ENCODE measurements around the gene MAT1A.
"Not testable (repeated sequence)": the region's sequence is repeated elsewhere in the genome, so short reads cannot be mapped to it uniquely, and the experiment has no call there.

Gene MAT1A

GRCh38 chr10:80251703-80252280, 37.7 kb downstream of the MAT1A start:
- H3K9ac ChIP-seq (ENCODE audit: low read length in 2 of 2); H3K4me1 ChIP-seq (ENCODE audit: control insufficient read depth, insufficient read depth, low read length); H3K4me3 ChIP-seq (ENCODE audit: low read length in 2 of 2); H3K9me3 ChIP-seq (ENCODE audit: control insufficient read depth in 2 of 2, low read length in 2 of 2); H3K27ac ChIP-seq (ENCODE audit: low read length); H3K36me3 ChIP-seq (ENCODE audit: control insufficient read depth in 2 of 2, insufficient read depth in 2 of 2, low read length in 2 of 2); H3K27me3 ChIP-seq (ENCODE audit: control insufficient read depth in 1 of 2, insufficient read depth in 2 of 2, low read length in 2 of 2): not testable (repeated sequence)

- not testable (repeated sequence) for H3K4me3 ChIP-seq (ENCODE audit: low read length in 2 of 2); H3K9ac ChIP-seq (ENCODE audit: low read length in 2 of 2); H3K27ac ChIP-seq (ENCODE audit: low read length); H3K4me1 ChIP-seq (ENCODE audit: control insufficient read depth, insufficient read depth, low read length); H3K9me3 ChIP-seq (ENCODE audit: control insufficient read depth in 2 of 2, low read length in 2 of 2); H3K36me3 ChIP-seq (ENCODE audit: control insufficient read depth in 2 of 2, insufficient read depth in 2 of 2, low read length in 2 of 2); H3K27me3 ChIP-seq (ENCODE audit: control insufficient read depth in 1 of 2, insufficient read depth in 2 of 2, low read length in 2 of 2)
Observed at GRCh38 chr10:80250399-80250798, 39.1 kb downstream of the MAT1A start.

- not testable (repeated sequence) for H3K9ac ChIP-seq (ENCODE audit: low read length in 2 of 2); H3K9me3 ChIP-seq (ENCODE audit: control insufficient read depth in 2 of 2, low read length in 2 of 2); H3K27me3 ChIP-seq (ENCODE audit: control insufficient read depth in 1 of 2, insufficient read depth in 2 of 2, low read length in 2 of 2); H3K4me3 ChIP-seq (ENCODE audit: low read length in 2 of 2); H3K36me3 ChIP-seq (ENCODE audit: control insufficient read depth in 2 of 2, insufficient read depth in 2 of 2, low read length in 2 of 2); H3K4me1 ChIP-seq (ENCODE audit: control insufficient read depth, insufficient read depth, low read length); H3K27ac ChIP-seq (ENCODE audit: low read length)
Observed at GRCh38 chr10:80249906-80250305, 39.6 kb downstream of the MAT1A start.

GRCh38 chr10:80247611-80248010, 41.8 kb downstream of the MAT1A start:
- not testable (repeated sequence) for H3K36me3 ChIP-seq (ENCODE audit: control insufficient read depth in 2 of 2, insufficient read depth in 2 of 2, low read length in 2 of 2); H3K27ac ChIP-seq (ENCODE audit: low read length); H3K9me3 ChIP-seq (ENCODE audit: control insufficient read depth in 2 of 2, low read length in 2 of 2); H3K4me1 ChIP-seq (ENCODE audit: control insufficient read depth, insufficient read depth, low read length); H3K27me3 ChIP-seq (ENCODE audit: control insufficient read depth in 1 of 2, insufficient read depth in 2 of 2, low read length in 2 of 2); H3K4me3 ChIP-seq (ENCODE audit: low read length in 2 of 2); H3K9ac ChIP-seq (ENCODE audit: low read length in 2 of 2)

- H3K4me3 ChIP-seq (ENCODE audit: low read length in 2 of 2); H3K36me3 ChIP-seq (ENCODE audit: control insufficient read depth in 2 of 2, insufficient read depth in 2 of 2, low read length in 2 of 2); H3K9ac ChIP-seq (ENCODE audit: low read length in 2 of 2): not testable (repeated sequence)
Observed at GRCh38 chr10:80244371-80244770, 45.1 kb downstream of the MAT1A start.

GRCh38 chr10:80242341-80242740, 47.1 kb downstream of the MAT1A start:
- not testable (repeated sequence) for H3K27ac ChIP-seq (ENCODE audit: low read length); H3K9me3 ChIP-seq (ENCODE audit: control insufficient read depth in 2 of 2, low read length in 2 of 2); H3K4me3 ChIP-seq (ENCODE audit: low read length in 2 of 2); H3K27me3 ChIP-seq (ENCODE audit: control insufficient read depth in 1 of 2, insufficient read depth in 2 of 2, low read length in 2 of 2); H3K4me1 ChIP-seq (ENCODE audit: control insufficient read depth, insufficient read depth, low read length); H3K9ac ChIP-seq (ENCODE audit: low read length in 2 of 2); H3K36me3 ChIP-seq (ENCODE audit: control insufficient read depth in 2 of 2, insufficient read depth in 2 of 2, low read length in 2 of 2)

More at GRCh38 chr10:80244371-80244770, 45.1 kb downstream of the MAT1A start:
- not testable (repeated sequence) for H3K9me3 ChIP-seq (ENCODE audit: control insufficient read depth in 2 of 2, low read length in 2 of 2); H3K27me3 ChIP-seq (ENCODE audit: control insufficient read depth in 1 of 2, insufficient read depth in 2 of 2, low read length in 2 of 2); H3K27ac ChIP-seq (ENCODE audit: low read length); H3K4me1 ChIP-seq (ENCODE audit: control insufficient read depth, insufficient read depth, low read length)

- H3K27ac ChIP-seq (ENCODE audit: low read length); H3K9me3 ChIP-seq (ENCODE audit: control insufficient read depth in 2 of 2, low read length in 2 of 2); H3K36me3 ChIP-seq (ENCODE audit: control insufficient read depth in 2 of 2, insufficient read depth in 2 of 2, low read length in 2 of 2); H3K9ac ChIP-seq (ENCODE audit: low read length in 2 of 2); H3K4me3 ChIP-seq (ENCODE audit: low read length in 2 of 2); H3K27me3 ChIP-seq (ENCODE audit: control insufficient read depth in 1 of 2, insufficient read depth in 2 of 2, low read length in 2 of 2); H3K4me1 ChIP-seq (ENCODE audit: control insufficient read depth, insufficient read depth, low read length): not testable (repeated sequence)
Observed at GRCh38 chr10:80236457-80236856, 53.0 kb downstream of the MAT1A start.

- H3K9me3 ChIP-seq (ENCODE audit: control insufficient read depth in 2 of 2, low read length in 2 of 2); H3K36me3 ChIP-seq (ENCODE audit: control insufficient read depth in 2 of 2, insufficient read depth in 2 of 2, low read length in 2 of 2); H3K27ac ChIP-seq (ENCODE audit: low read length); H3K4me1 ChIP-seq (ENCODE audit: control insufficient read depth, insufficient read depth, low read length); H3K4me3 ChIP-seq (ENCODE audit: low read length in 2 of 2); H3K9ac ChIP-seq (ENCODE audit: low read length in 2 of 2); H3K27me3 ChIP-seq (ENCODE audit: control insufficient read depth in 1 of 2, insufficient read depth in 2 of 2, low read length in 2 of 2): not testable (repeated sequence)
Observed at GRCh38 chr10:80234331-80235235, 54.9 kb downstream of the MAT1A start.

- H3K9ac ChIP-seq (ENCODE audit: low read length in 2 of 2); H3K4me3 ChIP-seq (ENCODE audit: low read length in 2 of 2); H3K9me3 ChIP-seq (ENCODE audit: control insufficient read depth in 2 of 2, low read length in 2 of 2); H3K27ac ChIP-seq (ENCODE audit: low read length); H3K36me3 ChIP-seq (ENCODE audit: control insufficient read depth in 2 of 2, insufficient read depth in 2 of 2, low read length in 2 of 2); H3K27me3 ChIP-seq (ENCODE audit: control insufficient read depth in 1 of 2, insufficient read depth in 2 of 2, low read length in 2 of 2); H3K4me1 ChIP-seq (ENCODE audit: control insufficient read depth, insufficient read depth, low read length): not testable (repeated sequence)
Observed at GRCh38 chr10:80233871-80234270, 55.6 kb downstream of the MAT1A start.

- H3K9ac ChIP-seq (ENCODE audit: low read length in 2 of 2); H3K9me3 ChIP-seq (ENCODE audit: control insufficient read depth in 2 of 2, low read length in 2 of 2); H3K36me3 ChIP-seq (ENCODE audit: control insufficient read depth in 2 of 2, insufficient read depth in 2 of 2, low read length in 2 of 2); H3K27ac ChIP-seq (ENCODE audit: low read length); H3K4me1 ChIP-seq (ENCODE audit: control insufficient read depth, insufficient read depth, low read length); H3K27me3 ChIP-seq (ENCODE audit: control insufficient read depth in 1 of 2, insufficient read depth in 2 of 2, low read length in 2 of 2); H3K4me3 ChIP-seq (ENCODE audit: low read length in 2 of 2): not testable (repeated sequence)
Observed at GRCh38 chr10:80226723-80227122, 62.7 kb downstream of the MAT1A start.

GRCh38 chr10:80223031-80223419, 66.4 kb downstream of the MAT1A start:
- H3K9ac ChIP-seq (ENCODE audit: low read length in 2 of 2); H3K4me3 ChIP-seq (ENCODE audit: low read length in 2 of 2); H3K27ac ChIP-seq (ENCODE audit: low read length); H3K27me3 ChIP-seq (ENCODE audit: control insufficient read depth in 1 of 2, insufficient read depth in 2 of 2, low read length in 2 of 2); H3K4me1 ChIP-seq (ENCODE audit: control insufficient read depth, insufficient read depth, low read length); H3K36me3 ChIP-seq (ENCODE audit: control insufficient read depth in 2 of 2, insufficient read depth in 2 of 2, low read length in 2 of 2); H3K9me3 ChIP-seq (ENCODE audit: control insufficient read depth in 2 of 2, low read length in 2 of 2): not testable (repeated sequence)

All from stomach smooth muscle (tissue), 2 donors.